Dendritic cell treated with granulocyte-macrophage colony-stimulating factor and Interleukin-4, amounts not matched to agents 40 ng/mL and 50 ng/mL, for 4 days (primary cell): ENCODE data around the gene EIF2A.
"Not testable (repeated sequence)": the region's sequence is repeated elsewhere in the genome, so short reads cannot be mapped to it uniquely, and the experiment has no call there.

Experiments
- H3K27ac Mint-ChIP-seq: one replicate; pipeline ENCODE4 v1.8.0; 2022; ENCODE audit warnings: mild to moderate bottlenecking, mixed read lengths
- H3K27me3 Mint-ChIP-seq: one replicate; pipeline ENCODE4 v1.8.0; 2022; ENCODE audit warnings: mild to moderate bottlenecking, mixed read lengths
- H3K36me3 Mint-ChIP-seq: one replicate; pipeline ENCODE4 v1.8.0; 2022; ENCODE audit warnings: low read depth, mixed read lengths
- H3K4me1 Mint-ChIP-seq: one replicate; pipeline ENCODE4 v1.8.0; 2022; ENCODE audit warnings: low read depth, mixed read lengths
- H3K4me3 Mint-ChIP-seq: one replicate; pipeline ENCODE4 v1.8.0; 2022; ENCODE audit warnings: mild to moderate bottlenecking, moderate library complexity, mixed read lengths
- H3K9me3 Mint-ChIP-seq: one replicate; pipeline ENCODE4 v1.8.0; 2022; ENCODE audit warnings: mixed read lengths
- intact Hi-C: fragments of 100-400 bp; cut with micrococcal nuclease; formaldehyde crosslinking; loops from one replicate; pipeline ENCODE4 v1.15.0; 2022

Gene EIF2A

GRCh38 chr3:150546226-150547044 is at the start of gene EIF2A, which contains the start of gene SERP1:
Gene EIF2A, plus strand, starts transcription at chr3:150546787. Its CDS starts 16 bp downstream, at chr3:150546803.
Gene SERP1, minus strand, starts transcription at chr3:150546496. Its CDS starts 361 bp downstream, at chr3:150546135.
- H3K36me3 Mint-ChIP-seq: peaks cover 67% of the 10 kb centered on the region
- intact Hi-C loops: loop anchor here (1.0 to 2.0 kb wide), 3 partner anchors 60 to 216 kb away; partner anchors contain the start of genes SIAH2 and TSC22D2
- no peaks in the 10 kb centered on the region for H3K27me3 Mint-ChIP-seq

GRCh38 chr3:150497956-150498355 is 48.6 kb upstream of the EIF2A start:
- H3K27ac Mint-ChIP-seq: no peak overlapping the region
- intact Hi-C loops: loop anchor here (10.0 kb wide), 1 partner anchor 533 kb away; no protein-coding TSS in a partner anchor
- H3K9me3 Mint-ChIP-seq: peaks cover 11% of the 10 kb centered on the region

More at GRCh38 chr3:150546226-150547044, at the start of gene EIF2A, which contains the start of gene SERP1:
- Mint-ChIP-seq H3K9me3 (no peaks in the 10 kb centered on the region), H3K4me1 (peaks cover 38% of the 10 kb centered on the region), H3K27ac (peak within 1 kb of the TSS; percentile 99), H3K4me3 (peak within 1 kb of the TSS; percentile 98)

GRCh38 chr3:150500960-150501359 is 45.6 kb upstream of the EIF2A start:
- H3K36me3 Mint-ChIP-seq, H3K4me1 Mint-ChIP-seq, H3K4me3 Mint-ChIP-seq, H3K27ac Mint-ChIP-seq, H3K27me3 Mint-ChIP-seq, intact Hi-C loops: not testable (repeated sequence)
- peaks cover 11% of the 10 kb centered on the region for H3K9me3 Mint-ChIP-seq

More at GRCh38 chr3:150497956-150498355, 48.6 kb upstream of the EIF2A start:
- Mint-ChIP-seq H3K4me1 (peaks cover 16% of the 10 kb centered on the region), H3K36me3 (no peaks in the 10 kb centered on the region), H3K4me3 (no peak overlapping the region), H3K27me3 (no peaks in the 10 kb centered on the region)

- no peak overlapping the region for H3K4me3 Mint-ChIP-seq
- H3K9me3 Mint-ChIP-seq: peaks cover 11% of the 10 kb centered on the region
- H3K27me3 Mint-ChIP-seq: no peaks in the 10 kb centered on the region
- H3K4me1 Mint-ChIP-seq: no peaks in the 10 kb centered on the region
- intact Hi-C loops: no loop called here
- H3K27ac Mint-ChIP-seq: no peak overlapping the region
- no peaks in the 10 kb centered on the region for H3K36me3 Mint-ChIP-seq
These were observed 43.0 kb upstream of the EIF2A start for GRCh38 chr3:150503402-150504099.

GRCh38 chr3:150504483-150504882 is 42.1 kb upstream of the EIF2A start:
- no peaks in the 10 kb centered on the region for H3K36me3 Mint-ChIP-seq
- H3K4me3 Mint-ChIP-seq: no peak overlapping the region
- H3K4me1 Mint-ChIP-seq: no peaks in the 10 kb centered on the region
- no peak overlapping the region for H3K27ac Mint-ChIP-seq
- no peaks in the 10 kb centered on the region for H3K27me3 Mint-ChIP-seq
- H3K9me3 Mint-ChIP-seq: peaks cover 11% of the 10 kb centered on the region
- intact Hi-C loops: no loop called here

- H3K9me3 Mint-ChIP-seq: no peaks in the 10 kb centered on the region
- no peak overlapping the region for H3K27ac Mint-ChIP-seq
- no peaks in the 10 kb centered on the region for H3K36me3 Mint-ChIP-seq
- peaks cover 1% of the 10 kb centered on the region for H3K27me3 Mint-ChIP-seq
- peaks cover 8% of the 10 kb centered on the region for H3K4me1 Mint-ChIP-seq
- intact Hi-C loops: no loop called here
- no peak overlapping the region for H3K4me3 Mint-ChIP-seq
These were observed 38.2 kb upstream of the EIF2A start for GRCh38 chr3:150508401-150508800.

GRCh38 chr3:150509780-150510179 is 36.8 kb upstream of the EIF2A start:
- Mint-ChIP-seq H3K9me3 (no peaks in the 10 kb centered on the region), H3K4me1 (peaks cover 8% of the 10 kb centered on the region), H3K4me3 (no peak overlapping the region), H3K27ac (no peak overlapping the region), H3K27me3 (peaks cover 1% of the 10 kb centered on the region), H3K36me3 (no peaks in the 10 kb centered on the region)
- intact Hi-C loops: no loop called here

- H3K9me3 Mint-ChIP-seq: no peaks in the 10 kb centered on the region
- H3K27ac Mint-ChIP-seq: no peak overlapping the region
- H3K36me3 Mint-ChIP-seq: no peaks in the 10 kb centered on the region
- peaks cover 1% of the 10 kb centered on the region for H3K27me3 Mint-ChIP-seq
- intact Hi-C loops: no loop called here
- H3K4me3 Mint-ChIP-seq: no peak overlapping the region
- peaks cover 14% of the 10 kb centered on the region for H3K4me1 Mint-ChIP-seq
These were observed 35.3 kb upstream of the EIF2A start for GRCh38 chr3:150511122-150511821.

GRCh38 chr3:150515210-150515609 is 31.4 kb upstream of the EIF2A start:
- H3K9me3 Mint-ChIP-seq: peaks cover 9% of the 10 kb centered on the region
- H3K27ac Mint-ChIP-seq: no peak overlapping the region
- no peaks in the 10 kb centered on the region for H3K36me3 Mint-ChIP-seq
- peaks cover 14% of the 10 kb centered on the region for H3K4me1 Mint-ChIP-seq
- H3K4me3 Mint-ChIP-seq: no peak overlapping the region
- intact Hi-C loops: no loop called here
- no peaks in the 10 kb centered on the region for H3K27me3 Mint-ChIP-seq

- Mint-ChIP-seq H3K36me3 (no peaks in the 10 kb centered on the region), H3K27ac (no peak overlapping the region)
These were observed 27.6 kb upstream of the EIF2A start for GRCh38 chr3:150519026-150519425.

GRCh38 chr3:150520408-150520807 is 26.2 kb upstream of the EIF2A start:
- peaks cover 9% of the 10 kb centered on the region for H3K9me3 Mint-ChIP-seq
- H3K36me3 Mint-ChIP-seq: no peaks in the 10 kb centered on the region
- H3K27ac Mint-ChIP-seq: peak overlapping the region; percentile 37
- peaks cover 1% of the 10 kb centered on the region for H3K27me3 Mint-ChIP-seq
- peaks cover 3% of the 10 kb centered on the region for H3K4me1 Mint-ChIP-seq
- intact Hi-C loops: loop anchor here (10.0 kb wide), 1 partner anchor 624 kb away; no protein-coding TSS in a partner anchor
- H3K4me3 Mint-ChIP-seq: peak overlapping the region; percentile 62

More at GRCh38 chr3:150519026-150519425, 27.6 kb upstream of the EIF2A start:
- Mint-ChIP-seq H3K4me1 (peaks cover 6% of the 10 kb centered on the region), H3K4me3 (no peak overlapping the region), H3K27me3 (no peaks in the 10 kb centered on the region), H3K9me3 (peaks cover 9% of the 10 kb centered on the region)
- intact Hi-C loops: no loop called here

- no peaks in the 10 kb centered on the region for H3K4me1 Mint-ChIP-seq
- H3K27ac Mint-ChIP-seq: no peak overlapping the region
- H3K36me3 Mint-ChIP-seq: no peaks in the 10 kb centered on the region
- intact Hi-C loops: loop anchor here (10.0 kb wide), 1 partner anchor 623 kb away; no protein-coding TSS in a partner anchor
- peaks cover 2% of the 10 kb centered on the region for H3K27me3 Mint-ChIP-seq
- peaks cover 9% of the 10 kb centered on the region for H3K9me3 Mint-ChIP-seq
- no peak overlapping the region for H3K4me3 Mint-ChIP-seq
These were observed 25.1 kb upstream of the EIF2A start for GRCh38 chr3:150521463-150521862.

- Mint-ChIP-seq H3K4me1 (no peaks in the 10 kb centered on the region), H3K4me3 (no peak overlapping the region), H3K36me3 (no peaks in the 10 kb centered on the region), H3K27me3 (peaks cover 7% of the 10 kb centered on the region), H3K9me3 (peaks cover 1% of the 10 kb centered on the region), H3K27ac (no peak overlapping the region)
- intact Hi-C loops: loop anchor here (10.0 kb wide), 1 partner anchor 621 kb away; no protein-coding TSS in a partner anchor
These were observed 23.0 kb upstream of the EIF2A start for GRCh38 chr3:150523538-150523937.
